Ovary (tissue), 9 donors: ENCODE measurements around the gene RGPD4. TPM values are rescaled to one million over a fixed set of nuclear protein-coding genes. Genes with fewer than 3 reads are reported as not detected.

Experiments
- DNase-seq, 5 donors: peaks; one replicate each; pipeline ENCODE4 v3.0.0-alpha.2; 2019 to 2020
- H3K27ac ChIP-seq, 2 donors: fragments of 200-600 bp; one replicate each; pipeline versions ENCODE4 v1.5.1 to v1.8.0; 2019 to 2022
- H3K27me3 ChIP-seq: fragments of 200-600 bp; one replicate; pipeline ENCODE4 v1.8.0; 2022
- H3K36me3 ChIP-seq: fragments of 200-600 bp; sonication (generic); one replicate; pipeline ENCODE4 v1.5.1; 2019
- H3K4me1 ChIP-seq: one replicate; pipeline ENCODE4 v1.8.1; 2013; ENCODE audit warnings: mild to moderate bottlenecking, moderate library complexity; ENCODE audit not compliant: insufficient read depth
- H3K4me3 ChIP-seq: fragments of 200-600 bp; sonication (generic); one replicate; pipeline ENCODE4 v1.5.1; 2017
- H3K9me3 ChIP-seq, 2 donors: fragments of 200-600 bp in 1 of 2; sonication (generic) in 1 of 2; one replicate each; pipeline versions ENCODE4 v1.5.1 to v1.8.1; 2013 to 2019; ENCODE audit warnings: mild to moderate bottlenecking in 1 of 2, moderate library complexity in 1 of 2
- EP300 ChIP-seq: sonication (generic); formaldehyde crosslinking; IDR thresholded peaks from one replicate; pipeline ENCODE4 v1.6.1; 2017; ENCODE audit warnings: antibody characterized with exemption
- POLR2A ChIP-seq: fragments of 450-650 bp; IDR thresholded peaks from one replicate; pipeline ENCODE4 v1.6.1; 2017; ENCODE audit warnings: antibody characterized with exemption, mild to moderate bottlenecking, moderate library complexity
- WGBS, 3 donors: extraction: QIAGEN DNeasy Blood & Tissue Kit in 1 of 3; methylation state at CpG; one replicate each; pipeline versions ENCODE4 v1.1.5 to v1.1.7; 2013 to 2017; 5-methylcytosine and 5-hydroxymethylcytosine counted together
- intact Hi-C, 4 donors: fragments of 100-400 bp; cut with DNase I; formaldehyde crosslinking; loops; one replicate each; pipeline versions ENCODE4 v1.11.0 to v1.15.1; 2022 to 2023
- polyA plus RNA-seq, 2 donors: library from polyadenylated mRNA; stranded (reverse); fragments of 200-250 nt in 1 of 2; fragments of 350-450 nt in 1 of 2; fragmentation: Illumina TruSeq in 1 of 2; extraction: RNeasy Lipid Tissue Mini Kit (QIAGEN cat#74804) in 1 of 2; gene quantifications; one replicate each; pipeline ENCODE4 v1.2.3, GENCODE V29; 2013 to 2014
- small RNA-seq: library from RNA; depleted of rRNA; stranded (forward); fragments of <200 nt; gene quantifications from one replicate; pipeline ENCODE3, GENCODE V24; 2016
- total RNA-seq, 7 donors: library from RNA; depleted of rRNA in 2 of 7; stranded (reverse); fragments of >200 nt in 2 of 7; fragmentation: NEBNext Ultra II Directional in 3 of 7; extraction: Animal tissue kit (Norgen Biotek cat#: 25700) in 3 of 7; gene quantifications; one replicate each; pipeline versions ENCODE4 v1.1.0 to v1.2.4, GENCODE V29; 2016 to 2023
- TF ChIP-seq, protein P1 (sequence below), 3 donors: fragments of 450-650 bp in 2 of 3; fragments of 200-600 bp in 1 of 3; IDR thresholded peaks; one replicate each; pipeline versions ENCODE4 v1.5.1 to v1.8.0; 2016 to 2022; ENCODE audit warnings: antibody characterized with exemption in 3 of 3, mild to moderate bottlenecking in 1 of 3
- donor health status: DM: no; HTN: no; CAD: no; lungs with moderate emphysema.
- donor health status: DM: no; HTN: no; CAD: no.
- donor health status: Bipolar disorder and iron deficiency.
- donor health status: DM: yes; HTN: yes; CAD: no.
- donor health status: DM: no; HTN: no; CAD: no.
- donor health status: DM: yes; HTN: yes; CAD: no.

Gene RGPD4
- total and polyA plus RNA-seq, 9 donors: 0.10 to 0.23 (median 0.20) TPM; not detected in 6

DNA sequence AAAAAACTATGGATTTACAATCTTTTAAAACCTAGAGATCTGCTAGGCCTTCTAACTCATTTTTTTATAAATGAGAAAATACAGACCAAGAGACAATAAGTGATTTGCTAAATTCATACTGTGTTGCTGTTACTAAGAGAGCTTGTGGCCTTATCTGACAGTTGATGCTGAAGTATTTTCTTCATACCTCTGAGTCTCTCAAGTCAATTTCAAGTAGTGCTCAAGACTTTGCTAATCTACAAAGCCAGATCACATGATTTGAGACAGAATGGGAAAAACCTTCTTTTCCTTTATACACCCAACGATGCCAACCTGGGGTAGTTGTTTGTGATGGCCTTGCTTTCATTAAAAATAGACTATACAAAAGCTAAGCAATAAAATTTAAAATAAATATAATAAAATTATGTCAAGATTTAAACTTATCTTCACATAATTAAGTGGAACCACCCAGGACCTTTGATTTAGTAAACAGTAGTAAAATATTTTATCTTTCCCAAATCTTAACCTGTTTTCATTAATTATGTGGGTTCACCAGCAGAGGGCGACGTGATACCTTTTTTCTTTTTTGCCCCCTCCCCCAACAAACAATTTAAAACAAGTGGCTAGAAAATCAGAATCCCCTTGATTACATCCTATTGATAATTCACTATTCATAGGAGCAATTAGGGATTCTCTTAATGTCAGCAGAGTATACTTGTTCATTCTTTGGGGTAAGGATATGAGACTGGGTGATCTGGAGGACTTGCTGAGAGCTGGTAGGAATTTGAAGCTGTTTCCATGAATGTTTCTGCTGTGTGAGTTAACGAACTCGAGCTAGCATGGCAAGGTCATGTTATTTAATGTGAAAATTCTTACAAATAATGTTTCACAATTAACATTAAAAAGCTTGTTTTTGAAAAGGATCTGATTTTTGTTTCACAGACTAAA lies 110.0 kb downstream of the RGPD4 start:
- Histone ChIP-seq H3K9me3 (no peaks in the 10 kb centered on the region), H3K4me3 (no peak overlapping the region), H3K4me1 (no peaks in the 10 kb centered on the region), H3K27me3 (no peaks in the 10 kb centered on the region), H3K27ac (no peak overlapping the region), H3K36me3 (no peaks in the 10 kb centered on the region)
- WGBS, 3 donors: 22 to 29% (median 26%) methylated on average over 5 of the region's 5 CpGs
- no peak for DNase-seq
- intact Hi-C loops: no loop called here
- TF ChIP-seq EP300: no peak
- TF ChIP-seq, protein P1, sequence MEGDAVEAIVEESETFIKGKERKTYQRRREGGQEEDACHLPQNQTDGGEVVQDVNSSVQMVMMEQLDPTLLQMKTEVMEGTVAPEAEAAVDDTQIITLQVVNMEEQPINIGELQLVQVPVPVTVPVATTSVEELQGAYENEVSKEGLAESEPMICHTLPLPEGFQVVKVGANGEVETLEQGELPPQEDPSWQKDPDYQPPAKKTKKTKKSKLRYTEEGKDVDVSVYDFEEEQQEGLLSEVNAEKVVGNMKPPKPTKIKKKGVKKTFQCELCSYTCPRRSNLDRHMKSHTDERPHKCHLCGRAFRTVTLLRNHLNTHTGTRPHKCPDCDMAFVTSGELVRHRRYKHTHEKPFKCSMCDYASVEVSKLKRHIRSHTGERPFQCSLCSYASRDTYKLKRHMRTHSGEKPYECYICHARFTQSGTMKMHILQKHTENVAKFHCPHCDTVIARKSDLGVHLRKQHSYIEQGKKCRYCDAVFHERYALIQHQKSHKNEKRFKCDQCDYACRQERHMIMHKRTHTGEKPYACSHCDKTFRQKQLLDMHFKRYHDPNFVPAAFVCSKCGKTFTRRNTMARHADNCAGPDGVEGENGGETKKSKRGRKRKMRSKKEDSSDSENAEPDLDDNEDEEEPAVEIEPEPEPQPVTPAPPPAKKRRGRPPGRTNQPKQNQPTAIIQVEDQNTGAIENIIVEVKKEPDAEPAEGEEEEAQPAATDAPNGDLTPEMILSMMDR (IDR thresholded peaks at IDR 0.05): no peak
- TF ChIP-seq POLR2A: no peak

Small RNA genes lying within 50 kb of the gene (small RNA-seq; reads per million reads assigned to genes)
- gene AC009963.1 (not detected), gene AC009963.2 (not detected)

Other genes starting within 250 kb of the RGPD4 start
- under 1 TPM in 2 of 7 donors, not detected in 5; 0.54 to 0.61 TPM for gene SLC5A7, start 159.6 kb downstream of the RGPD4 start, total RNA-seq
- under 1 TPM; 0.02 to 0.43 TPM for gene SLC5A7, start 159.6 kb downstream of the RGPD4 start, polyA plus RNA-seq